Measurements from ENCODE around the gene SPRR2D.
"Not testable (repeated sequence)": the region's sequence is repeated elsewhere in the genome, so short reads cannot be mapped to it uniquely, and the experiment has no call there.

SPRR2D gene

GRCh38 chr1:153021829-153022228, 19.1 kb downstream of the SPRR2D start:
- not testable (repeated sequence) for DNase-seq; H2AK5ac ChIP-seq (ENCODE audit: low read length); H3K4me1 ChIP-seq (ENCODE audit: control insufficient read depth in 1 of 2, insufficient read depth in 2 of 2, low read length in 2 of 2); H3K79me1 ChIP-seq (ENCODE audit: low read length); H3K4me2 ChIP-seq (ENCODE audit: low read length); H2AFZ ChIP-seq (ENCODE audit: insufficient read depth, low read length, poor library complexity); H3K27ac ChIP-seq (ENCODE audit: low read depth, low read length); H4K91ac ChIP-seq (ENCODE audit: low read depth, low read length); H4K12ac ChIP-seq (ENCODE audit: low read depth, low read length); H3K9me3 ChIP-seq (ENCODE audit: insufficient read depth, low read depth, low read length); H2BK5ac ChIP-seq (ENCODE audit: low read depth, low read length, poor library complexity); H3K4me3 ChIP-seq (ENCODE audit: low read depth, low read length); H3K79me2 ChIP-seq (ENCODE audit: control insufficient read depth, insufficient read depth, low read length, poor library complexity); H4K8ac ChIP-seq (ENCODE audit: low read depth, low read length); H3K18ac ChIP-seq (ENCODE audit: low read length); H3K23ac ChIP-seq (ENCODE audit: low read length); H3K14ac ChIP-seq (ENCODE audit: low read length); H3K27me3 ChIP-seq (ENCODE audit: insufficient read depth, low read length); H2BK120ac ChIP-seq (ENCODE audit: insufficient read depth, low read length, poor library complexity); H3K36me3 ChIP-seq (ENCODE audit: control insufficient read depth in 1 of 2, insufficient read depth in 2 of 2, low read length in 2 of 2); H3K9ac ChIP-seq (ENCODE audit: low read length); H3K4ac ChIP-seq (ENCODE audit: low read depth, low read length); H2BK12ac ChIP-seq (ENCODE audit: low read length)
- no CpG with 5 or more reads among the region's 2 CpGs for WGBS (ENCODE audit: extremely low coverage, insufficient coverage, insufficient read length)

DNA sequence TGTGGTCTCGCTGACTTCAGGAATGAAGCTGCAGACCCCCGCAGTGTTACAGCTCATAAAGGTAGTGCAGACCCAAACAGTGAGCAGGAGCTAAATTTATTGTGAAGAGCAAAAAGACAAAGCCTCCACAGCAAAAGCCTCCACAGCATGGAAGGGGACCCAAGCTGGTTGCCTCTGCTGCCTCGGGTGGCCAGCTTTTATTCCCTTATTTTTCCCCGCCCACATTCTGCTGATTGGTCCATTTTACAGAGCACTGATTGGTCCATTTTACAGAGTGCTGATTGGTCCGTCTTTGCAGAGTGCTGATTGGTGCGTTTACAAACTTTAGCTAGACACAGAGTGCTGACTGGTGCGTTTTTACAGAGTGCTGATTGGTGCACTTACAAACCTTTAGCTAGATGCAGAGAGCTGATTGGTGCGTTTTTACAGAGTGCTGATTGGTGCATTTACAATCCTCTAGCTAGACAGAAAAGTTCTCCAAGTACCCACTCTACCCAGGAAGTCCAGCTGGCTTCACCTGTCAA, 29.6 kb downstream of the SPRR2D start:
- not testable (repeated sequence) for H3K79me2 ChIP-seq (ENCODE audit: control insufficient read depth, insufficient read depth, low read length, poor library complexity); H3K23ac ChIP-seq (ENCODE audit: low read length); H3K9ac ChIP-seq (ENCODE audit: low read length); H3K18ac ChIP-seq (ENCODE audit: low read length); H2BK12ac ChIP-seq (ENCODE audit: low read length); H4K12ac ChIP-seq (ENCODE audit: low read depth, low read length); H2AFZ ChIP-seq (ENCODE audit: insufficient read depth, low read length, poor library complexity); H2BK120ac ChIP-seq (ENCODE audit: insufficient read depth, low read length, poor library complexity); H3K27me3 ChIP-seq (ENCODE audit: insufficient read depth, low read length); H3K79me1 ChIP-seq (ENCODE audit: low read length); H3K27ac ChIP-seq (ENCODE audit: low read depth, low read length); H3K36me3 ChIP-seq (ENCODE audit: control insufficient read depth in 1 of 2, insufficient read depth in 2 of 2, low read length in 2 of 2); H2AK5ac ChIP-seq (ENCODE audit: low read length); H3K4ac ChIP-seq (ENCODE audit: low read depth, low read length); H3K9me3 ChIP-seq (ENCODE audit: insufficient read depth, low read depth, low read length); H3K4me2 ChIP-seq (ENCODE audit: low read length); H4K91ac ChIP-seq (ENCODE audit: low read depth, low read length); H3K4me3 ChIP-seq (ENCODE audit: low read depth, low read length); H3K4me1 ChIP-seq (ENCODE audit: control insufficient read depth in 1 of 2, insufficient read depth in 2 of 2, low read length in 2 of 2); H4K8ac ChIP-seq (ENCODE audit: low read depth, low read length); H2BK5ac ChIP-seq (ENCODE audit: low read depth, low read length, poor library complexity); DNase-seq; H3K14ac ChIP-seq (ENCODE audit: low read length)
- WGBS (ENCODE audit: extremely low coverage, insufficient coverage, insufficient read length) = no CpG with 5 or more reads among the region's 8 CpGs

GRCh38 chr1:153001382-153001781, 39.5 kb downstream of the SPRR2D start, which contains the start of gene SPRR3:
Gene SPRR3 (plus strand): TSS chr1:153001749. CDS start chr1:153003021, 1,272 bp downstream.
- peaks cover 15 to 22% of the 10 kb centered on the region in 2 experiments for H3K4me1 ChIP-seq (ENCODE audit: control insufficient read depth in 1 of 2, insufficient read depth in 2 of 2, low read length in 2 of 2)
- no CpG with 5 or more reads among the region's 2 CpGs for WGBS (ENCODE audit: extremely low coverage, insufficient coverage, insufficient read length)
- no peak within 1 kb of the TSS for H4K91ac ChIP-seq (ENCODE audit: low read depth, low read length)
- H3K4me3 ChIP-seq (ENCODE audit: low read depth, low read length) = no peak within 1 kb of the TSS
- H3K36me3 ChIP-seq (ENCODE audit: control insufficient read depth in 1 of 2, insufficient read depth in 2 of 2, low read length in 2 of 2) = no peaks in the 10 kb centered on the region
- no peak within 1 kb of the TSS for H4K12ac ChIP-seq (ENCODE audit: low read depth, low read length)
- no peak within 1 kb of the TSS for H3K23ac ChIP-seq (ENCODE audit: low read length)
- H3K14ac ChIP-seq (ENCODE audit: low read length) = no peak within 1 kb of the TSS
- no peak within 1 kb of the TSS for H3K4me2 ChIP-seq (ENCODE audit: low read length)
- H3K4ac ChIP-seq (ENCODE audit: low read depth, low read length) = no peak within 1 kb of the TSS
- peak within 1 kb of the TSS; percentile 63 for H4K8ac ChIP-seq (ENCODE audit: low read depth, low read length)
- H3K9ac ChIP-seq (ENCODE audit: low read length) = no peak within 1 kb of the TSS
- H3K9me3 ChIP-seq (ENCODE audit: insufficient read depth, low read depth, low read length) = no peaks in the 10 kb centered on the region
- peak within 1 kb of the TSS; percentile 84 for H2BK12ac ChIP-seq (ENCODE audit: low read length)
- H3K79me1 ChIP-seq (ENCODE audit: low read length) = no peaks in the 10 kb centered on the region
- H3K79me2 ChIP-seq (ENCODE audit: control insufficient read depth, insufficient read depth, low read length, poor library complexity) = peaks cover 1% of the 10 kb centered on the region
- peak; percentile 75 to 93 for DNase-seq
- H2AK5ac ChIP-seq (ENCODE audit: low read length) = no peak within 1 kb of the TSS
- no peaks in the 10 kb centered on the region for H3K27me3 ChIP-seq (ENCODE audit: insufficient read depth, low read length)
- no peak within 1 kb of the TSS for H2BK5ac ChIP-seq (ENCODE audit: low read depth, low read length, poor library complexity)
- no peak within 1 kb of the TSS for H2BK120ac ChIP-seq (ENCODE audit: insufficient read depth, low read length, poor library complexity)
- H3K27ac ChIP-seq (ENCODE audit: low read depth, low read length) = no peak within 1 kb of the TSS
- no peak within 1 kb of the TSS for H3K18ac ChIP-seq (ENCODE audit: low read length)
- peak within 1 kb of the TSS; percentile 55 for H2AFZ ChIP-seq (ENCODE audit: insufficient read depth, low read length, poor library complexity)

DNA sequence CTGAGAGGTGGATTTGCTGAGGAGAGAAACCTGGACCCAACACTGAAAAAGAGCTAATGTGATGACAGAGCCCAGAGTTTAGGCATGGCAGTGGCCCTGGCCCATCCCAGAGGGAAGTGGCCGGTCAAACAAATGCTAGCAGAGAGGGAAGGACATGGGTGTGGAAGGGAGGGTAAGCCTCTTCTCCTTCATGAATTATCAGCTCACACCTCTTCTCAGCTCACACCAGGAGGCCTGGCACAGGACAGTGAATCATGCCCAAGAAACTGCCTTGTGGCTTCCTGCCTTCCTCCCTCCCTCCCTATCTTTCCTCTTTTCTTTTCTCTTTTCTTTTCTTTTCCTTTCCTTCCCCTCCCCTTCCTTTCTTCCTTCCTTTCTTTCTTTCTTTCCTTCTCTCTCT, 40.6 kb downstream of the SPRR2D start:
- H2BK5ac ChIP-seq (ENCODE audit: low read depth, low read length, poor library complexity) = no peak overlapping the region
- no peak overlapping the region for H3K18ac ChIP-seq (ENCODE audit: low read length)
- peaks cover 1% of the 10 kb centered on the region for H3K79me2 ChIP-seq (ENCODE audit: control insufficient read depth, insufficient read depth, low read length, poor library complexity)
- H3K36me3 ChIP-seq (ENCODE audit: control insufficient read depth in 1 of 2, insufficient read depth in 2 of 2, low read length in 2 of 2) = no peaks in the 10 kb centered on the region
- DNase-seq = no peak
- no peak overlapping the region for H4K12ac ChIP-seq (ENCODE audit: low read depth, low read length)
- no peaks in the 10 kb centered on the region for H3K27me3 ChIP-seq (ENCODE audit: insufficient read depth, low read length)
- H3K9me3 ChIP-seq (ENCODE audit: insufficient read depth, low read depth, low read length) = no peaks in the 10 kb centered on the region
- H3K4ac ChIP-seq (ENCODE audit: low read depth, low read length) = no peak overlapping the region
- no peak overlapping the region for H3K14ac ChIP-seq (ENCODE audit: low read length)
- H2AFZ ChIP-seq (ENCODE audit: insufficient read depth, low read length, poor library complexity) = no peak overlapping the region
- WGBS (ENCODE audit: extremely low coverage, insufficient coverage, insufficient read length) = no CpG with 5 or more reads among the region's 1 CpG
- H2BK12ac ChIP-seq (ENCODE audit: low read length) = peak overlapping the region; percentile 15
- H3K79me1 ChIP-seq (ENCODE audit: low read length) = no peaks in the 10 kb centered on the region
- H2BK120ac ChIP-seq (ENCODE audit: insufficient read depth, low read length, poor library complexity) = no peak overlapping the region
- H4K8ac ChIP-seq (ENCODE audit: low read depth, low read length) = no peak overlapping the region
- H3K4me3 ChIP-seq (ENCODE audit: low read depth, low read length) = no peak overlapping the region
- H3K9ac ChIP-seq (ENCODE audit: low read length) = no peak overlapping the region
- peaks cover 16 to 23% of the 10 kb centered on the region in 2 experiments for H3K4me1 ChIP-seq (ENCODE audit: control insufficient read depth in 1 of 2, insufficient read depth in 2 of 2, low read length in 2 of 2)
- no peak overlapping the region for H3K23ac ChIP-seq (ENCODE audit: low read length)
- H3K4me2 ChIP-seq (ENCODE audit: low read length) = no peak overlapping the region
- no peak overlapping the region for H2AK5ac ChIP-seq (ENCODE audit: low read length)
- no peak overlapping the region for H3K27ac ChIP-seq (ENCODE audit: low read depth, low read length)
- H4K91ac ChIP-seq (ENCODE audit: low read depth, low read length) = no peak overlapping the region

Data from trophoblast cell (in vitro differentiated cells and primary cell).